Activated naive CD4-positive, alpha-beta T cell treated with anti-CD3 and anti-CD28 coated beads, Interleukin-2, amount 50 U/mL, for 72 hours (primary cell): ENCODE results near the gene SLC28A2. TPM values are rescaled to one million over a fixed set of nuclear protein-coding genes. Genes with fewer than 3 reads are reported as not detected.
"Not testable (repeated sequence)": the region's sequence is repeated elsewhere in the genome, so short reads cannot be mapped to it uniquely, and the experiment has no call there.

Experiments
- ATAC-seq, 2 donors: fragments of 150-1000 bp; cut with Tn5 transposase; 2 replicates each; pipeline ENCODE4 v1.10.0; 2021; ENCODE audit warnings: mild to moderate bottlenecking in 2 of 2, moderate library complexity in 2 of 2
- DNase-seq, 2 donors: peaks; one replicate each; pipeline ENCODE4 v3.0.0; 2021 to 2022; ENCODE audit warnings: low spot score in 2 of 2
- H3K27ac Mint-ChIP-seq, 2 donors: one replicate each; pipeline ENCODE4 v1.8.0; 2022; ENCODE audit warnings: mild to moderate bottlenecking in 2 of 2, mixed read lengths in 2 of 2
- H3K36me3 Mint-ChIP-seq, 2 donors: one replicate each; pipeline ENCODE4 v1.8.0; 2022; ENCODE audit warnings: mixed read lengths in 2 of 2
- H3K9me3 Mint-ChIP-seq, 2 donors: one replicate each; pipeline ENCODE4 v1.8.0; 2022; ENCODE audit warnings: mixed read lengths in 2 of 2
- total RNA-seq, 2 donors: library from RNA; stranded (reverse); gene quantifications; one replicate each; pipeline ENCODE4 v1.2.3, GENCODE V29; 2022

The SLC28A2 gene
- not detected for total RNA-seq

DNA sequence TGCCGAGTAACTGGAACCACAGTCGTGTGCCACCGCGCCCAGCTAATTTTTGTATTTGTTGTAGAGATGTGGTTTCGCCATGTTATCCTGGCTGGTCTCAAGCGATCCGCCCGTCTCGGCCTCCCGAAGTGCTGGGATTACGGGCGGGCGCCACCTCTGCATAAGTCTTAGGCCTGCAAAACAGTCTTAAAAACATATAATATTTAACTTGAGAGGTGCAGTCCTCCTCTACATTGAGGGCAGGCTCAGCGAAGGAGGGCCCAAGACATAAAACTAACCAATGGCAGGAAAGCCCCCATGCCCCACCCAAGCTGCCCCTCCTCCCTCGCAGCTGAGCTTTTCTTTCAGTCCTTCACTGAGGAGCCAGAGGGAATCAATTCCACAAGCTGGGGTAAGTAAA lies at the start of gene SLC28A2:
Gene SLC28A2, plus strand, starts transcription at position 347 of the 400 bp plus-strand sequence. CDS start 982 bp downstream, outside the sequence.
- ATAC-seq: no peak
- no peaks in the 10 kb centered on the region for H3K36me3 Mint-ChIP-seq

GRCh38 chr15:45203182-45203581 lies 48.9 kb upstream of the SLC28A2 start:
- no peak overlapping the region for H3K27ac Mint-ChIP-seq
- H3K36me3 Mint-ChIP-seq: peaks cover 0 to 6% of the 10 kb centered on the region in 2 donors
- no peaks in the 10 kb centered on the region for H3K9me3 Mint-ChIP-seq
- ATAC-seq (no peak), DNase-seq (no peak)

More for the DNA sequence above, at the start of gene SLC28A2:
- Mint-ChIP-seq H3K27ac (no peak within 1 kb of the TSS), H3K9me3 (no peaks in the 10 kb centered on the region)
- no peak for DNase-seq

GRCh38 chr15:45205192-45205591 lies 46.8 kb upstream of the SLC28A2 start:
- no peaks in the 10 kb centered on the region for H3K36me3 Mint-ChIP-seq
- no peaks in the 10 kb centered on the region for H3K9me3 Mint-ChIP-seq
- H3K27ac Mint-ChIP-seq: no peak overlapping the region
- DNase-seq: peak; percentile 62 to 70
- ATAC-seq: peak; percentile 39 to 65

- DNase-seq (no peak), ATAC-seq (no peak)
- Mint-ChIP-seq H3K27ac (no peak overlapping the region), H3K9me3 (no peaks in the 10 kb centered on the region), H3K36me3 (no peaks in the 10 kb centered on the region)
Measured at GRCh38 chr15:45212493-45212892, 39.5 kb upstream of the SLC28A2 start.

- Mint-ChIP-seq H3K9me3 (no peaks in the 10 kb centered on the region), H3K27ac (no peak overlapping the region), H3K36me3 (no peaks in the 10 kb centered on the region)
- ATAC-seq: peak in 1 of 2 donors; percentile 44
- no peak for DNase-seq
Measured at GRCh38 chr15:45221053-45221599, 30.9 kb upstream of the SLC28A2 start.

DNA sequence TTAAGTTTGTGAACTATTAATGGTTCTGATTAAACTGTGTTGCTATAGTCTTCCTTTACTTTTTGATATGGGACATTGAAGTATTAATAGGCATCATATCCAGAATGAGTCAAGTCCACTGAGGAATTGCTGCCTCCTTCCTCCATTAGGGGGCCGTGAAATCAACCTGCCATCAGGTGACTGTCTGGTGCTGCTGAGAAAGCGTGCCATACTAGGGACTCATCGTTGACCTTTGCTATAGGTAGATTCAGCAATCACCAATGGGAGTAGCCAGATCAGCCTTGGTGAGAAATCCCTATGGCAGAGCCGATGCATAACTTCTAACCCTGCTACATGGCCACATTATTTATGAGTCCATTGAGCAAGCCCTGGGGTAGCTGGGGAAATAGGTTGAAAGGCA lies 30.1 kb upstream of the SLC28A2 start:
- no peaks in the 10 kb centered on the region for H3K9me3 Mint-ChIP-seq
- no peaks in the 10 kb centered on the region for H3K36me3 Mint-ChIP-seq
- ATAC-seq (no peak), DNase-seq (no peak)
- no peak overlapping the region for H3K27ac Mint-ChIP-seq

DNA sequence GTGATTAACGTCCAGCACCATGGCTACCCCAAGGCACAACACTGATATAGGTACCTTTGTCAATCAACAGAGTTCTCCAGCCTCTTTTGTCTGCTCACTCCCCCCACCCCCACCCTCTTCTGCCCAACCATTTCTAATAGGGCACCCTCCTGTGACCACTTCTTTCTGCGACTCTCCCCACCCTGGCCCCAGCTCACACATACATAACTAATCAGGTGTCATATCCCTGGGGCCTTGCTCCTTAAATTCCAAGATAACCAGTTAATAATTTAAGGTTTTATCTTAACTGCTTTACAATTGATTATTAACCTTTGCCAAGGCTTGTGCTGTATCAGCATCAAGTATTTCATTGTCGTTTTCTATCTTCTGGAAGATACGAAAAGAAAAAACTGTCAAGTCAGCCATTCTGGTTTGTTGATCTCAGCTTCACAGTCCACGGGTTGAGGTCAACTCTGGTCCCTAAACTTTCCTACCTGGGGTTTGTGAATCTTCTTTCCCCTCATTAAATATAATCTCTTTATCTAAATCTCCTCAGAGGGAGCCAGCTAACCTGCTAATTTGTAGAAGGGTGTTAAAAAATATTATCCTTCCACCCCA lies 27.3 kb upstream of the SLC28A2 start:
- DNase-seq (no peak), ATAC-seq (no peak)
- H3K9me3 Mint-ChIP-seq: no peaks in the 10 kb centered on the region
- H3K36me3 Mint-ChIP-seq: no peaks in the 10 kb centered on the region
- no peak overlapping the region for H3K27ac Mint-ChIP-seq

GRCh38 chr15:45225506-45226273 lies 26.3 kb upstream of the SLC28A2 start:
- no peaks in the 10 kb centered on the region for H3K9me3 Mint-ChIP-seq
- ATAC-seq: no peak
- H3K27ac Mint-ChIP-seq: no peak overlapping the region
- H3K36me3 Mint-ChIP-seq: no peaks in the 10 kb centered on the region
- no peak for DNase-seq

GRCh38 chr15:45228931-45229330 lies 23.1 kb upstream of the SLC28A2 start:
- Mint-ChIP-seq H3K36me3 (peaks cover 0 to 13% of the 10 kb centered on the region in 2 donors), H3K27ac (no peak overlapping the region), H3K9me3 (no peaks in the 10 kb centered on the region)
- DNase-seq: no peak
- ATAC-seq: no peak

DNA sequence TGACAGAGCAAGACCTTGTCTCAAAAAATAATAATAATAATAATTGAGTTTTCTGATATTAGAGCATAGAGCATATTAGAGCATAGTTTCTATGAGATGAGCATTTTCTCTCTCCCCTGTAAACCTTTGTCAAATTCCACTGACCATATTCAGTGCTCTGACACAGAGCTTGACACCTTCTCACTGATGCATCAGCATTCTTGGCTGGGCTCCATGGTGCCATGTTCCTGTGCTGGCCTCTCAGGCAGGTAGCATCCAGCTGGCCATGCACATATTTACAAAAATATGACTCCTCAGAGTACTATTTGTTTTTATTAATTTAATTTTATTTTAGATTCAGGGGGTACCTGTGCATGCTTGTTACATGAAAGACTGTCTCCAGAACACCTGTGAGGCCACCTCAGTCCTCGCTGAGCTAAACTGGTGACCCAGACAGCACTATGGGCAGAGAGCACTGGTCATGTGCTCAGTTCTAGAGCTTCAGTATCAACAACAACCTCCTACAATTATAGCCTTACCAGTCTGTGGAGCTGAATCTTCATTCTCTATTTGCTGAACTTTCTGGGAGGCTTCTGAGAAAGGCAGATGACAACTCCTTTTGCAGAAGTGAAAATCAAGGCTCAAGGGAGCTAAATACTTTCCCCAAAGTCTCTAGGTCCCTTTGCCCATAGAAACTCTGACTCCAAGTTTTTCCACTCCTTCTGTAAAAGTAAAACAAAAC lies 21.6 kb upstream of the SLC28A2 start:
- peaks cover 2 to 5% of the 10 kb centered on the region in 2 donors for H3K9me3 Mint-ChIP-seq
- no peak for ATAC-seq
- DNase-seq: no peak
- peaks cover 3 to 16% of the 10 kb centered on the region in 2 donors for H3K36me3 Mint-ChIP-seq
- no peak overlapping the region for H3K27ac Mint-ChIP-seq

DNA sequence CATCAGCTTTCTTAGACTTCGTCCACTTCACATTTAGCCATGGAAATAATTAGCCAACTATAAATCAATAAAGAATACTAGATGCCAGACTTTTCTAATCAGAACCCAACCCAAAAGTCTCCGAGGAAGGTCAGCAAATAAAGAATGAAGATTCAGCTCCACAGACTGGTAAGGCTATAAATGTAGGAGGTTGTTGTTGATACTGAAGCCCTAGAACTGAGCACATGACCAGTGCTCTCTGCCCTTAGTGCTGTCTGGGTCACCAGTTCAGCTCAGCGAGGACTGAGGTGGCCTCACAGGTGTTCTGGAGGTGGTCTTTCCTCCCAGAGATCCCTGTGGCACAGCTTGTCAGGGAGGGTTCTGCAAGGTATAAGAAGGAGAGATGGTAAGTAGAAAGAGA lies 20.9 kb upstream of the SLC28A2 start:
- Mint-ChIP-seq H3K27ac (no peak overlapping the region), H3K36me3 (peaks cover 5 to 22% of the 10 kb centered on the region in 2 donors), H3K9me3 (peaks cover 4 to 8% of the 10 kb centered on the region in 2 donors)
- DNase-seq: no peak
- ATAC-seq: no peak

GRCh38 chr15:45231864-45232562 lies 20.0 kb upstream of the SLC28A2 start:
- peaks cover 8 to 30% of the 10 kb centered on the region in 2 donors for H3K36me3 Mint-ChIP-seq
- H3K9me3 Mint-ChIP-seq: peaks cover 8 to 11% of the 10 kb centered on the region in 2 donors
- ATAC-seq (no peak), DNase-seq (no peak)
- H3K27ac Mint-ChIP-seq: no peak overlapping the region

- H3K36me3 Mint-ChIP-seq: peaks cover 19 to 48% of the 10 kb centered on the region in 2 donors
- DNase-seq: no peak
- peaks cover 15 to 28% of the 10 kb centered on the region in 2 donors for H3K9me3 Mint-ChIP-seq
- no peak overlapping the region for H3K27ac Mint-ChIP-seq
- ATAC-seq: no peak
Measured at GRCh38 chr15:45234562-45235235, 17.3 kb upstream of the SLC28A2 start.

- H3K27ac Mint-ChIP-seq, DNase-seq, ATAC-seq: not testable (repeated sequence)
- Mint-ChIP-seq H3K36me3 (peaks cover 34 to 64% of the 10 kb centered on the region in 2 donors), H3K9me3 (peaks cover 26 to 40% of the 10 kb centered on the region in 2 donors)
Measured at GRCh38 chr15:45236806-45237205, 15.2 kb upstream of the SLC28A2 start.

DNA sequence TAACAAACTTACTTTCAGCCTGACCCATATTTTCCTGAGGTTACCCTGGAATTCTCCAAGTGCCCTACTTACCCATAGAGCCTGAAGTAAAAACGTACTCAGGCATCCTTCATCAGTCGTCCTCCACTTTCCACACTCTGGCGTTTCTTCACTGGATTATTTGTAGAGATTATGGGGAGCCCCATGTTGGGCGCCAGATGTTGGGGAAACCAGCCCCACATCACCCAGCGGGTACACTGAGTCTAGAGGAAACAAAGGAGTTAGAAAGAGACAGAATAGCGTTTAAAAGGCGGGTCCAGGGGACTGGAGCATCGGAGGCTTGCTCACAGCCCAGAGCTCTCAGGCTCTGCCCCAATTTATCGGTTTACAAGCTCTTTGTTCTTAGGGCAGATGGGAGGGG lies 9.7 kb upstream of the SLC28A2 start:
- H3K27ac Mint-ChIP-seq: no peak overlapping the region
- DNase-seq (peak in 1 of 2 donors; percentile 11), ATAC-seq (no peak)
- H3K36me3 Mint-ChIP-seq: peaks cover 40 to 68% of the 10 kb centered on the region in 2 donors
- peaks cover 35 to 49% of the 10 kb centered on the region in 2 donors for H3K9me3 Mint-ChIP-seq
